IPS DF 19.7 (cell line): ENCODE measurements around the gene TNXB.
"Not testable (repeated sequence)": the region's sequence is repeated elsewhere in the genome, so short reads cannot be mapped to it uniquely, and the experiment has no call there.

Experiments used
- DNase-seq: peaks from one replicate; pipeline ENCODE4 v3.0.0-alpha.2; 2013; ENCODE audit warnings: low read depth, low spot score

TNXB gene

DNA sequence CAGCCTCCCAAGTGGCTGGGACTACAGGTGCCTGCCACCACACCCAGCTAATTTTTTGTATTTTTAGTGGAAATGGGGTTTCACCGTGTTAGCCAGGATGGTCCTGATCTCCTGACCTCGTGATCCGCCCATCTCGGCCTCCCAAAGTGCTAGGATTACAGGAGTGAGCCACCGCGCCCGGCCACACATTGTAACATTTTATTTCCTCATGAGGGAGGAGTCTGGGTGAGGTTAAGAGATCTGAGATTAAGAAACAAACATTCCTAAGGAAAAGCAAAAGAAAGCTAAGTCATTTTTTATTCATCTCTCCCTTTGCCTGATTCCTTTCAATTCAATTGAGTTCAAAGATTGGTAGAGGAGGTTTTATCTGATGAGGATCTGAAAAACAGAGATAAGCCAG is 35.1 kb upstream of the TNXB start:
- not testable (repeated sequence) for DNase-seq

DNA sequence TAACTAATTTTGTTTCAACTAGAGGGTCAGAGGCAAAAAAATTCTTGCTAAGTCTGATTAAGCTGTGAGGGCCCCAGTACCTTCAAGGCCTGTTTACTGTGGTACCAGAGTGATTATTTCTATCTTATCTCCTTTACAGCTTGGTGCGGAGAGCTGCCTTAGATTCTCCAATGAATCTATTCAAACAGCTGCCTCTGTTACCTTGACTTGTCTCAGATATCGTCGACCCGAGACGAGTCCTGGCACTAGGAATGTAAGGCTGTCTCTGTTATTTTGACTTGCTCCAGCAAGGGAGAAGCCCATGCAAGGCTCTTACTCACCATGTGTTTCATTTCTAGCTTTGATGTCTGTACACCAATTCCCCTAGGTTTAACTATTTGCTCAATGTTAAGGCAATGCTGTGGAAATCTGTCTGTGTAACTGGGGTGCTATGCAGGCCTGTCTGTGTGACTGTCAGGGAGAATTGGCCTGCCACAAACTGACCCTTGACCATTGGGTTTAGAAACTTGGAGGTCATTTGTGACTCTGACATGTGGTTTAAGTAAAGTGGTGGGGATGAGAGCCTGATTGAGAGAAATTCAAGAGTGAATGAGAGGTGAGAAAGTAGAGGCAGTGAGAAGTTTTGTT is 31.4 kb upstream of the TNXB start:
- no peak for DNase-seq

DNA sequence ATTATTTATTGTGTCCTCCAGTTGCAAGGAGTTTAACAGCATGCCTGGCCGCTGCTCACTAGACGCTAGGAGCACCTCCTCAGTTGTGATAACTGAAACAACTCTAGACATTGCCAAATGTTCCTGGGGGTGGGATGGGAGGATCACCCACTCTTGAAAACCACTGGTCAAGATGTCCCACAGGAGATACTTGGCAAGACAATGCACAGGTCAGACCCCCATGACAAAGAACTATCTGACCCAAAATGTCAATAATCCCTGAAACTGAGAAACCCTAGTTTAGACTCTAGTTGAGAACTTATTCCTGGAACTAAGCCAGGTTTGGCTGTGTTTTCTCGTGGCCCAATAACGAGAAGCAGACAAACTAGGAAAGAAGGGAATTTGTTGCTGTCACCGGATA is 30.5 kb upstream of the TNXB start:
- no peak for DNase-seq

DNA sequence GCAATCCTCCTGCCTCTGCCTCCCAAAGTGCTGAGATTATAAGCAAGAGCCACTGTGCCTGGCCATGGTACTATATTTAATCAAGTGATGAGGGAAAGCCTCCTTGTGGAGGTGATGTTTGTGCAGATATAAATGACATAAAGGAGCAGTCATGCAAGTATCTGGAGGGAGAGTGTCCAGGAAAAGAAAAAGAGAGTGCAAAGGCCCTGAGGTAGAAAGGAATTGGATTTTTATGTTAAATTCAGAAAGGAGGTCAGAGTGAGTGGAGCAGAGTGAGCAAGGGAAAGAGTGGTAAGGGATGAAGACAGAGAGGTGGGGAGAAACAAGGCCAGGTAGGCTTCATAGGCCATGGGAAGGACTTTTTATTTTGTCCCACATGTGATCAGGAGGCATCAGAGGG is 28.3 kb upstream of the TNXB start:
- no peak for DNase-seq

- DNase-seq: no peak
Observed at GRCh38 chr6:32133786-32134185, 24.6 kb upstream of the TNXB start.

DNA sequence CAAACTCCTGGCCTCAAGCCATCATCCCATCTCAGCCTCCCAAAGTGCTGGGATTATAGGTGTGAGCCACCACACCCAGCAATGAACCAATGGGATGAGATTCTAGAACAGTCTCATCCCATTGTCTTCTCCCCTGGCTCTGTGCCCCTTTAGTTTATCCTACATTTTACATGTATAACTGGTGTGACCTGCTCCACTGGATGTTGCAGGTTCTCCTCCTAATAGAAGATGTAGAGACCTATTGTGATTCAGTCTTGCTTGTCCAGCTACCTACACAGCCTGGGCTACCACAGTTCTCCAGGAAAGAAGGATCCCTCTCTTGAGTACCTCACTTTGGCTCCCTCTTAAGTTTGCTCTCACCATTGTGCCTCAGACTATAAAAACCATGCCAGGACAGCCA is 23.0 kb upstream of the TNXB start:
- no peak for DNase-seq

- DNase-seq: no peak
Observed at GRCh38 chr6:32131439-32131948, 22.4 kb upstream of the TNXB start.

- no peak for DNase-seq
Observed at GRCh38 chr6:32129297-32130088, 20.4 kb upstream of the TNXB start.

GRCh38 chr6:32128751-32129296 is 19.7 kb upstream of the TNXB start:
- DNase-seq: no peak

DNA sequence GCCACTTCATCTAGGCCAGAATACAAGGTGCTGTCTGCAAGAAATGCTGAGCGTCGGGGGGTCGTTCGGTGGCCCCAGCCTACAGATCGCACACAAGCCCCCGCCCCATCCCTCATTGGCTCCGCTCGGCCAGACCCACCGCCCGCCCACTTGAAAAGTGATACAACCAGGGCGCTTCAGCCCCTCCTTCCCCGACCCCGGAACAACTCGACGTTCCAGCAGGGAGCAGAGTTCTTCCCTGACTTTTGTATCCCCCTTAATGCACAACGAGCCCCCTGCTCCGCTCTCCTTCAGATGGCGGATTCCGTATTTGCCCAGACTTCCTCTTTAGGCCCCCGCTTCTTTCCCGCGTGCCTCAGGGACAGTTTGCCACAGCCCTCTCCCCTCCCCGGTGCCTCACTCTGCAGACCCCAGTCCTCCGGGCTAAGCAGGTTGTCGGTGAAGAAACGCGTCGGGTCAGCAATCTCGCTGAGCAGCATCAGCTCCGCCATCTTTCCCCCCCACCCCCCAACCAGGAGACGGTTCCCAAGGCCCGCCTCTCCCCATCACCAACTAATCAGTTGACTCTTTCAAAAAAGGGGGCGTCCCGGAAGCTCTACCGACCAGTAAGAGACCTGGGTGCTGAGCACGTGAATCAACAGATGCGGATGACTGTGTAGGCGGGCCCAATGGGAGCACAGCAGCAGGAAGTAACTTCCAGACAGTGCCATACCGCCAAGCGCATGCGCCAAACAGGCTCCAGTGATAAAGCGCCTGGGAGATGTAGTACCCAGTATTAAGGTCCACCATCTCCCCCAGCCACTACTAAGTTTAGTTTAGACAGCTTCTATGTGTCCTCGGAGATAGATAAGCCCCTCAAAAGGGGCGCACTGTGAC is 18.8 kb upstream of the TNXB start, which contains the start of gene ATF6B:
Gene ATF6B, minus strand, starts transcription at position 530 of the 876 bp plus-strand sequence. Its CDS starts 39 bp downstream, at position 491.
- peak; percentile 99 for DNase-seq

GRCh38 chr6:32127409-32127716 is 18.2 kb upstream of the TNXB start:
- DNase-seq: no peak

DNA sequence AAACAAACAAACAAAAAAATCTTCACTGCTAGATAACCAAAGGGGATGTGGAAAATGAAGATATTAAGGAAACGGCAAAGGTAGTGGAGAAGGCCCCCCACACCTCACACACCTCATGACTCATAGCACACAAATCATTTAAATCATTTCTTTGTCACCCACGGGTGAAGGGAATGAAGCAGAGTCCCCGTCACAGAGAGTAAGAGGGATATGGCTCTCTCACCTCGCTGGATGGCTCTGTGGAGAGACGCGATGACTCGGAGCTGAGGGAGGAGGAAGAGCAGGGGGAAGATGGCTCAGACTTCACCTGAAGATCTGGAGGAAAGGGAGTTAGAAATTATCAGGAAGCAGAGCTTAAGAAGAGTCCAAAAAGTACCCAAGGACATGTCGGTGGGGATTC is 17.7 kb upstream of the TNXB start:
- DNase-seq: no peak

GRCh38 chr6:32123681-32124080 is 14.5 kb upstream of the TNXB start:
- DNase-seq: no peak

- no peak for DNase-seq
Observed at GRCh38 chr6:32120573-32121059, 11.5 kb upstream of the TNXB start.

- no peak for DNase-seq
Observed at GRCh38 chr6:32118782-32119628, 9.9 kb upstream of the TNXB start.

DNA sequence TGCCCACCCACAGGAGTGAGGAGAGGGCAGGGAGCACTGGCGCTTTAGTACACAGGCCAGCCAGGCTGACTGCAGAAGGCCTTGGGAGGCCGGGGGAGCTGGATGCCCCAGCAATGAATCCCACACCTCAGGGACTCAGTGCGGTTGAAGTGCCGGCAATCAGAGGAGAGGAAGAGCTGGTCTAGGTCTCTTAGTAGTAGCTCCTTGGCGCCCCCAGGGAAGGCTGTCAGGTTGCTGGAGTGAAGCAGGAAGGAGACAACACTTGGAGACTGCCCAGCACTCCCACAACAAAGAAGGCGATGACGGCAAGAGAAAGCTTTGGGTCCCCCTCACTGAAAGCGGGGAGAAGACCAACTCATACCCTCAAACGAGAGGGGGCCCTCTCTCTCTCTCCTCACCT is 8.3 kb upstream of the TNXB start:
- DNase-seq: no peak

DNA sequence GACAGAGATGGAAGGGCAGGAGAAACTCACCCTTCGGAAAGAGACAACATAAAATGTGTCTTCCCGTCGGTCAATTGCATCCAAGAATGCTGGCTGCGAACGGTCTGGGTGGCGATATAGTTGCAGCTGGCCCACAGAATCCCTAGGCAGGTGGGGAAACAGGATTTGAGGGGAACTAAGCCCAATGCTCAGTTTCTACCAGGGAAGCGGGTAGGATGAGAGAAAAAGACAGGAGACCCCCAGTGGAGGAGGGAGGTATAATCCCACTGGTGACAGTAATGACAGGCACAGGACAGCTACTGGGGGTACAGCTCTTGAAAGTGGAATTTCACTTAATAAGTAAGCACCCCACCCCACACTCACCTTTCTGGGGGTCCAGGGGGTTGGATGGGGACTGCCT is 7.5 kb upstream of the TNXB start:
- no peak for DNase-seq

DNA sequence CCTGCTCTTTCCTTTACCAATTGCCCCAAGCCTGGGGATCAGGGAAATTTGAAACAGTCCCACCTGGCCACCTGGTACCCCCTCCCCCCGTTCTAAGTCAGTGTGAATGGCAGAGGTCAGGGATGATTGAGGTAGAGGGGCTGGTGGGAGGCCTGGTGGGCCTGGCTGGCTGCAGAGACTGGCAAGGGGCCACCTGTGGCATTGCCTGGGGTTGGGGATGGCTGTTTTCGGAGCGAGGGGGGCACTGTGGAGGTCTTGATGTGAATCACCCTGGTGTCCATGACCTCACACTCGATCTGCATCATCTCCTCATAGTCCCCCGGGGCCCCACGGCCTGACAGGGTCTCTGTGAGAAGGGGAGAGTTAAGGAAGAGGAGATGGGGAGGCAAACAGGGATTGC is 6.5 kb upstream of the TNXB start:
- DNase-seq: no peak

- no peak for DNase-seq
Observed at GRCh38 chr6:32114796-32115195, 5.7 kb upstream of the TNXB start.

GRCh38 chr6:32113386-32114352 is 4.5 kb upstream of the TNXB start:
- DNase-seq: peak; percentile 52
